ENCODE measurements around the gene CYP26C1.

- TF ChIP-seq REST (IDR thresholded peaks at IDR 0.05; ENCODE audit: low read depth) (no peak), TAF1 (IDR thresholded peaks at IDR 0.05; ENCODE audit: low read depth) (no peak)
Measured at GRCh38 chr10:93113042-93113441, 52.4 kb downstream of the CYP26C1 start.

Measured in Ishikawa (cell line).